Hematopoietic multipotent progenitor cell treated with erythropoietin and hydrocortisone succinate and interleukin-3 and kit ligand, for 17 days (in vitro differentiated cells): Measurements from ENCODE around the gene ASCL5.

Experiments used
- DNase-seq: peaks from one replicate; pipeline ENCODE4 v3.0.0-alpha.2; 2015; ENCODE audit warnings: low spot score

Gene ASCL5

GRCh38 chr1:201110616-201111015 lies 16.4 kb downstream of the ASCL5 start:
- DNase-seq: no peak

GRCh38 chr1:201110138-201110537 lies 16.8 kb downstream of the ASCL5 start:
- no peak for DNase-seq

GRCh38 chr1:201109651-201110050 lies 17.3 kb downstream of the ASCL5 start:
- no peak for DNase-seq

GRCh38 chr1:201108614-201109013 lies 18.4 kb downstream of the ASCL5 start:
- DNase-seq: no peak

- DNase-seq: no peak
These were observed 21.3 kb downstream of the ASCL5 start for GRCh38 chr1:201105688-201106087.

GRCh38 chr1:201104141-201104540 lies 22.8 kb downstream of the ASCL5 start:
- no peak for DNase-seq

GRCh38 chr1:201103666-201104065 lies 23.3 kb downstream of the ASCL5 start:
- no peak for DNase-seq

- DNase-seq: no peak
These were observed 26.6 kb downstream of the ASCL5 start for GRCh38 chr1:201100169-201100930.

- no peak for DNase-seq
These were observed 27.8 kb downstream of the ASCL5 start for GRCh38 chr1:201098992-201099677.

GRCh38 chr1:201096977-201097856 lies 29.8 kb downstream of the ASCL5 start:
- DNase-seq: no peak

GRCh38 chr1:201096041-201096461 lies 30.9 kb downstream of the ASCL5 start:
- DNase-seq: no peak

GRCh38 chr1:201095581-201095980 lies 31.4 kb downstream of the ASCL5 start:
- no peak for DNase-seq

- DNase-seq: no peak
These were observed 32.2 kb downstream of the ASCL5 start for GRCh38 chr1:201094832-201095231.

GRCh38 chr1:201093962-201094361 lies 33.0 kb downstream of the ASCL5 start:
- DNase-seq: no peak

- no peak for DNase-seq
These were observed 33.4 kb downstream of the ASCL5 start for GRCh38 chr1:201093561-201093960.

GRCh38 chr1:201092738-201093137 lies 34.2 kb downstream of the ASCL5 start:
- DNase-seq: no peak

GRCh38 chr1:201091256-201091655 lies 35.7 kb downstream of the ASCL5 start:
- DNase-seq: no peak

GRCh38 chr1:201090541-201090940 lies 36.4 kb downstream of the ASCL5 start:
- no peak for DNase-seq

- no peak for DNase-seq
These were observed 37.4 kb downstream of the ASCL5 start for GRCh38 chr1:201089596-201089995.

GRCh38 chr1:201088901-201089525 lies 38.0 kb downstream of the ASCL5 start:
- DNase-seq: no peak

- DNase-seq: no peak
These were observed 38.6 kb downstream of the ASCL5 start for GRCh38 chr1:201088395-201088794.
